Retinal pigment epithelial cell (primary cell): ENCODE data around the gene ACTG1.

ENCODE experiments used
- DNase-seq: peaks from one replicate; pipeline ENCODE4 v3.0.0-alpha.2; 2010; ENCODE audit warnings: low read depth
- H3K4me3 ChIP-seq: 2 replicates; pipeline ENCODE4 v1.5.1; 2011; ENCODE audit warnings: mild to moderate bottlenecking, low read length, control low read depth, moderate library complexity
- CTCF ChIP-seq: conservative IDR thresholded peaks from 2 replicates; pipeline ENCODE4 v1.5.1; 2011; ENCODE audit warnings: low read depth, low read length, control low read depth, inconsistent platforms

ACTG1 gene

GRCh38 chr17:81510785-81511553 lies 1.6 kb downstream of the ACTG1 start:
- no peak for DNase-seq
- no peak for TF ChIP-seq CTCF
- peak overlapping the region; percentile 97 for H3K4me3 ChIP-seq

DNA sequence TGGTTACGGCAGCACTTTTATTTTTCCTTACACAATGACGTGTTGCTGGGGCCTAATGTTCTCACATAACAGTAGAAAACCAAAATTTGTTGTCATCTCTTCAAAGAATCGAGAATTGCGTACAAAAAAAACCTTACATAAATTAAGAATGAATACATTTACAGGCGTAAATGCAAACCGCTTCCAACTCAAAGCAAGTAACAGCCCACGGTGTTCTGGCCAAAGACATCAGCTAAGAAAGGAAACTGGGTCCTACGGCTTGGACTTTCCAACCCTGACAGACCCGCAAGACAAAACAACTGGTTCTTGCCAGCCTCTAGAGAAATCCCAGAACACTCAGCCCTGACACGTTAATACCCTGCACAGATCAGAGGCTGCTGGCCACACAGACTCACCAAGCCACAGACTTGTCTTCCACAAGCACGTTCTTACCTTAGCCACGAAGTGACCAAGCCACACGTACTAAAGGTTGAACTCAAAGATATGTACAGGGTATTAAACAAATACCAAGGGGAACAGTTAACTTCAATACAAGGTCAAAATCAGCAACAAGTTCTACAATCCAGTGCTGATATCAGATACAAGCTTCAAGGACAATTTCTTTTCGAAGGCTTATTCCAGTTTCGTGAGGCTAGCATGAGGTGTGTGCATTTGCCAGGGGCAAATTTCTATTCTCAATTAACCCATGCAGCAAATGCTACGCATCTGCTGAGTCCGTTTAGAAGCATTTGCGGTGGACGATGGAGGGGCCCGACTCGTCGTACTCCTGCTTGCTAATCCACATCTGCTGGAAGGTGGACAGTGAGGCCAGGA lies 2.4 kb downstream of the ACTG1 start:
- TF ChIP-seq CTCF = no peak
- no peak for DNase-seq

GRCh38 chr17:81509207-81509971 lies 3.2 kb downstream of the ACTG1 start:
- no peak for TF ChIP-seq CTCF
- DNase-seq = no peak

More for the DNA sequence above, 2.4 kb downstream of the ACTG1 start:
- peak overlapping the region; percentile 97 for H3K4me3 ChIP-seq

DNA sequence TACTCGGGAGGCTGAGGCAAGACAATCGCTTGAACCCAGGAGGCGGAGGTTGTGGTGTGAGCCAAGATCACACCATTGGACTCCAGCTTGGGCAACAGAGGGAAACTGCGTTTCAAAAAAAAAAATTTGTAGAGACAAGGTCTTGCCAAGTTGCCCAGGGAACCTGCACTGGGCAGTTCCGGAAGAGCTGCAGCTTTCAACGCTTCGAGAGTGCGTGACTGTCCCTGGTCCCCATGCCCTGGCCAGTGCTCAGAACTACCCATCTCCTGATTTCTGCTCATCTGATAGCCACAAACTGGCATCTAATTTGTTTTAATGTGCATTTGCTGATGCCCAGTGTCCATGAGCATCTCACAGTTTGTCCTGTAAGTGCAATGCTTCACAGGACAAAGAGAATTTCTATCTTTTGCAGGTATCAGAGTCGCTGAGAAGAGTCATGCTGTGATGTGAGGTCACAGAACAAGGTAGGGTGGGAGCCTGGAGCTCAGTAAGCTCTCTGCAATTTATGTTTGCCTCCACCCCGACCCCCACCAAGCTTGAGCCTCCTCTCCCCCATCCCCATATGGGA lies 3.9 kb downstream of the ACTG1 start:
- DNase-seq = no peak
- peak overlapping the region; percentile 97 for H3K4me3 ChIP-seq

More at GRCh38 chr17:81509207-81509971, 3.2 kb downstream of the ACTG1 start:
- H3K4me3 ChIP-seq = peak overlapping the region; percentile 97

GRCh38 chr17:81503619-81504018 lies 9.0 kb downstream of the ACTG1 start:
- H3K4me3 ChIP-seq = no peak overlapping the region
- TF ChIP-seq CTCF = no peak
- no peak for DNase-seq

More for the DNA sequence above, 3.9 kb downstream of the ACTG1 start:
- TF ChIP-seq CTCF = no peak

- no peak for DNase-seq
- no peak overlapping the region for H3K4me3 ChIP-seq
- TF ChIP-seq CTCF = no peak
Measured at GRCh38 chr17:81502471-81503017, 10.1 kb downstream of the ACTG1 start.
